Kidney capillary endothelial cell (primary cell): ENCODE measurements around the gene MBP.
"Not testable (repeated sequence)": the region's sequence is repeated elsewhere in the genome, so short reads cannot be mapped to it uniquely, and the experiment has no call there.

Source experiments
- DNase-seq: peaks from one replicate; pipeline ENCODE4 v3.0.0-alpha.2; 2018; ENCODE audit warnings: low spot score

The MBP gene

DNA sequence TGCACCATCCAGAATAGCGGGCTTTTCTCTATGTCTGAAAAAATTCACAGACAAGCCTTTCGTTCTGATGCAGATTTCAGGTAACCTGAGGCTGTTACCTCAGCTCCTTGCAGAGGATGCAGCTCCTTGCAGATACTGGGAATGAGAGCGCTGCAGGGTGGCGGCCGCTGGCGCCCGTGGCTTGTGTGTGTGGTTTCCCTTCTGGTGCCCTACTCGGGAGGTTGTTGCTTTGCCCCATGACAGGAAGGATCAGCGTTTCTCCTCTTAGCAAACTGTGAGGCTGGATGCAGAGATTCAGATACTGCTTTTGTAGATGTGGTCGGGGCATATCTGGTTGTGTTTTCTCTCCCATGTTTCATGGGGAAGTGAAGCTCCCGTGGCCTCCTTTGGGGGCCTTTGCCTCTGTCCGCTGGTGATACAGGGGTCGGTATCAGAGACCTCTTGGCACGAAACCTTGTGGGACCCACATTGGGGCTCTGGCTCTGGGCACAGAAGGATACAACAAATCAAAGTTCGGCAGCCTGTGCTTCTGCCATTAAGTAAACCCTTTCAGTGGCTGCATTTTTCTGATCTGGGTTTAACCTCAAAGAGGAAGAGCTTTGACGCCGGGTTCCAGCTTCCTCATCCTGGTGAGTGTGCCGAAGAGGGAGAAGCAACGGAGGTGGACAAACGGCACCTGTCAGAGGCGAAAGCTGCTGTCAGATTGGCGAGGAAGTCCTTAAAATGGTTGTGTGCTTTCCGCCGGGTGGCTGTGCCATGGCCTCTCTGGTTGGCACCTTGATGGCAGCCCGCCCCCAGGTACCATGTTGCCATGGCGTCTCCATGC, 127.8 kb downstream of the MBP start:
- DNase-seq, result no peak

DNA sequence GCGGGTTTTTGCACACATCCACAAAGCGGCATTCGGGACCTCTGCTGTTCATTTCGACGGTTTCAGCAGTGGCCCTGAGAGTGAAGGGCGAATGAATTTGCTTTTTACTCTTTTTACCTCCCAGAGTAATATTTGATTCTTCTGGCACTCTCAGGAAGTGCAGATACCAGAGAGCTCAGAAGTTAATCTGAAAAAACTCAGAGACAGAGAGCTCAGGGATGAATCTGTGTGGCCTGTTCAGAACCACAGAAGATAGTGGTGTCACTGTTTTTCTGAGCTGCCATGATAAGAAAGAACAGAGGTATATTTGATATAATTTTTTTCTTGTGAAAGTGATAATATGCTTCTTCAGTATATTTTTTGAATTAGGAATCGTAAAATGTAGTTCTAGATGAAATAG, 129.3 kb downstream of the MBP start:
- no peak for DNase-seq

DNA sequence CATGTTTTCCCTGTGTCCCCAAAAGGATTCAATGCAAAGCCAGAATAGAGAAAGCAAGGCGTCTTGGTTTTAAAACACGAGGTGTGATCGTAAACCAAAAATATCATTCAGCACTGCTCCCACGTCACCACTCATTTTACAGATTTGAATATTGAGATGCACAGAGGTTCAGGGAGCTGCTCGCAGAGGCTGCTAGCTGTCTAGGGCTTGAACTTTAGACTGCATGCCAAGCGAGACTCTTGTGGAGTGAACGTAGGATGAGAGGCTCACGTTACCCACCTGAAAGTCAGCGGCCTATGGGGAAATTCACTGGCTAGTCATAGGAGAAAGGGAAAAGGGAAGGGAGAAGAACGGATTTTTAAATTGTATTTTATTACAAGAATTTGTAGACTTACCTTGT, 130.1 kb downstream of the MBP start:
- DNase-seq, result no peak

DNA sequence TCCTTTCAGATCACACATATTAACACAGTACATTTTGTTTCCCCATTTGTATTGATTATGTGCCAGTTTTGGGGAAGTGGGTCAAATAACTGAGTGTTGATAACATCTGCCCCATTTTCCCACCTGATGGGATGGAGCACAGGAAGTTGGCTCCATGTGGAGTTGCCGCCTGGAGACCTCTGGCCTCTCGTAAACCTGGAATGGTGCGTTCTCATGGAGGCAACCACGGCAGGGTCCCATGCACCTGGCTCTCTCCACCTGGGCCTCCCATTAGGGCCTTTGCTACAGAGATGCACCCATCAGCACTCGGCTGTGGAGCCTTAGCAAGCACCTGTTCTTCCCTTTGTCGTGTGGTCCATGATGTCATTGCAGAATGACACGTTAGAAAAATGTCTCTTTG, 130.6 kb downstream of the MBP start:
- no peak for DNase-seq

DNA sequence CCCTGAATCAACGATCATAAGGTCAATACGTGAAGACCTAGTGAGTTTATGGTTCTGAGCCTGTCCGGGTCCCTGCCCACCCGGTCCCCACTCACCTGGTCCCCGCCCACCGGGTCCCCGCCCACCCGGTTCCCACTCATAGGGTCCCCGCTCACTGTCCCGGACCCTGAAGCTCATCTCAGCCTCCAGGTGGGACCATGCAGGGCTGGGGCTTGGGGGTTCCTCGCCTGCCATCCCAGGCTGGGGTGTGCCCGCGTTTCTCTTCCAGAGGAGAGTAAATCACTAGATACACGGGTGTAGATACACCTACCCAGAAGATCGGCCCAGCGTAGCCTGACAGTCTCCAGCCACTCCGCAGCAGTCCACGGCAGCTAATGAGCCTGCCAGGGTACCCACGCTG, 131.5 kb downstream of the MBP start:
- DNase-seq, result no peak

DNA sequence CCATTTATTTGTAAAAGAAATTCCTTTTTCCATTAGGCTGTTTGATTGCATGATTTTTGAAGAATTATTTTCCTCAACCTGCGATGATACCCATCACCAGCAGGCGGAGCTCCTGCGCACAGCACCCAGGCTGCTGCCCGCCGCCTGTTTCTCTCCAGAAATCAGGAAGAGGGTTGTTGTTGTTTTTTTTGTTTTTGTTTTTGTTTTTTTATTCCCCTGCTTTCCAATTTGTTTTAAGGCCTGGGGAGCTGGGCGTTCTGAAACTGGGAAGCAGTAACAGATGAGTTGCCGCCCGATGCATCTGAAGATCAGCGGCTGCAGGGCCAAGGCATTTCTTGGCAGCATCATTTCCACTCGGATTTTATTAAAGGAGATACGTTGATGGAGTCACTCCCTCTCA, 132.1 kb downstream of the MBP start:
- peak; percentile 56 for DNase-seq

DNA sequence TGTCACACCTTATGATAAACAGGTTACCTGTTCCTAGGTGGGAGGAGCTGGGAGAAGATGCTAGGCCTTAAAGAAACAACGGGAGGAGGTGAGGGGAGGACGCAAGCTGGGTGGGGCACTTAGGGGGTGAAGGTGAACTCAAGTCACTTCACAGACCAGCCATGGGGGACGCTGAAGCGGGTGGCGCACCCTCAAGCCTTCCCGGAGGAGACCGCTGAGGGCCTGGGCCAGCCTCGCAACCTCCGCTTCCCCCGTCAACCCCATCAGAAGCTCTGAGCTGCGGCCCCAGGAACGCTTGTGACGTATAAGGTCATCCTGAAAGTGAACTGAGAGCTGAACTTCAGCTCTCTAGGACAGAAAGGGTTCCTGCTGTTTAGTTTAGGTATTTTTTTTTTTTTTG, 133.5 kb downstream of the MBP start:
- no peak for DNase-seq

DNA sequence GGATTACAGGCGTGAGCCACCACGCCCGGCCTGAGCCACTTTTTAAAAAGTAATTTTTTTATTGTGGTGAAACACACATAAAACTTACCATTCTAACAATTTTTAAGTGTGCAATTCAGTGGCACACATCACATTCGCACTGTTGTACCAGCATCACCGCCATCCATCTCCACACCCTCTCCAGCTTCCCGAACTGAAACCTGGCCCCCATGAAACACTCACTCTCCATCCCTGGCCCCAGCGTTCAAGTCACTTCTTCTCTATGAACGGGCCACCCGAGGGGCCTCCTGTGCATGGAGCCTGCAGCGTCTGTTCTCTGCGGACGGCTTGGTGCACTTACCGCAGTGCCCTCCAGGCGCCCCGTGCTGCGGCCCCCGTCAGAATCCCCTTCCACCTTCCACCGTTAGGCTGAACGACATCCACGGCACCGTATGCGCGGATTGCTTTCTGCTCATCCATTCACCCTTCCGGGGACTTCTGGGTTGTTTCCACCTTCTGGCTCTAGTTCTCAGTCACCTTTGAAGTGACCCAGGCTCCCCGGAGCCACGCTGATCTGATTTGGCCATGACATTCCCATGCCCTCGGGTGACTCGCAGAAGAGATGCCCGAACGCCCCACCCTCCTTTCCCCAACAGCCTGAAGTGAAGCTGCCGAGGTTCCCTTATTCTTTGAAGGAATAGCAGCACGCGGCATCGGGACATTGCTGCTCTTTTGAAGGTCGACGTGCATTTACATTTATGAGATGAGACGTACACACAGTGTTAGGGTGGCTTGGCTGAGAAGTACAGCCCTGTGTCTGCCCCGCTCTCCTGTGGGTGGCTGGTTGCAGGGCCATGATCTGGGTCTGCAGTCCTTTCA, 134.4 kb downstream of the MBP start:
- no peak for DNase-seq

DNA sequence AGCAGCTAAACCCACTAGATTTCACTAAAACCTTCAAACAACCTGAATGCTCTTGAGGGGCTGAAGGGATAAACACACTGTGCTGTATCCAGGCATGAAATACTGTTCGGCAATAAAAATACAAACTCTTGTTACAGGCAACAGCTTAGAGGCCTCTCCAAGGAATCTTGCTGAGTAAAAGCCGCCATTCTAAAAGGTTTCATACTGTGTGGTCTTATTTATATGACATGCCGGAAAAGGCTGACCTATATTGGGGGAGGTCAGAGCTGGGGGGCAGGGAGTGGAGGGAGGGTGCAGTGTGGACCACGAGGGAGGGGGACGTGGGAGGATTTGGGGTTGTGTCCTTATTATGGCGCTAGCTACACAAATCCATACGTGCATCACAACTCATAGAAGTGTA, 136.2 kb downstream of the MBP start:
- DNase-seq, result no peak

DNA sequence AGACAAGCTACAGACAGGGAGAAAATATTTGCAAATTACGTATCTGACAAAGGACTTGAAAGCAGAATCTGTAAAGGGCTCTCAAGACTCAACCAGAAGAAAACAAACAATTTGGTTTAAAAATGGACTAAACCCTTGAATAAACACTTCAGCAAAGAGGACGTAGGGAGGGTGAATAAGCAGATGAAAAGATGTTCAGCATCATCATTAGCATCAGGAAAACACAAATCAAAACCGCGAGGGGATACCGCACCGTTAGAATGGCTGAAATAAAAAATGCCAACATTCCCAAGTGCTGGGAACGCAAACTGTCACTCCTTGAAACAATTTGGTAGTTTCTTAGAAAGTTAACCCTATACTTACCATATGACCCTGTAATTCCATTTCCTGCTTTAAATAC, 136.7 kb downstream of the MBP start:
- DNase-seq, result no peak

DNA sequence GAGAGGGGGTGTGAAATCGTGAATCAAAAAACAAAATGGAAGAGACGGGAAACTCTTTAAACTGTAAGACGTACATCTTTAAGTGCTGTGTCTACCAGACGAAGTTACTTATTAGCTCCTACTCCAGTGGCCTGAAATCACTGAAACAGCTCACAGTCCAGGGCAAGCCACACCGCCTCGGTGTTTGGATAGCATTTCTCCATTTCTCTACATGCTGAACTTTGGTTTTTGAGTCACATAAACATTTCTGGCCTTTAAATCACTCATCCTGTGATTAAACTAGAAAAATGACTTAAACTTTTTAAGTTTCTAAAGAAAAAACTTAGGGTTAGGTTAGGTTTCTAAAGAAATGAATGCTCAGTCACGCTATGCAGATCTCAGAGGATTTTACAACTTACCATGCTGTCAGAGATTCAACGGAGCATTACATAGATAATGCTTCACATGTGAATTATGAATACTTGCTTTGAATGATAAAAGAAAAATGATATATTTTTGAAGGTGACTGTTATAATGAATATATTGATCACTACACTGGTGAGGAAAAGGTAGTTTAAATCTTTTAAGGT, 138.4 kb downstream of the MBP start:
- DNase-seq, result no peak

DNA sequence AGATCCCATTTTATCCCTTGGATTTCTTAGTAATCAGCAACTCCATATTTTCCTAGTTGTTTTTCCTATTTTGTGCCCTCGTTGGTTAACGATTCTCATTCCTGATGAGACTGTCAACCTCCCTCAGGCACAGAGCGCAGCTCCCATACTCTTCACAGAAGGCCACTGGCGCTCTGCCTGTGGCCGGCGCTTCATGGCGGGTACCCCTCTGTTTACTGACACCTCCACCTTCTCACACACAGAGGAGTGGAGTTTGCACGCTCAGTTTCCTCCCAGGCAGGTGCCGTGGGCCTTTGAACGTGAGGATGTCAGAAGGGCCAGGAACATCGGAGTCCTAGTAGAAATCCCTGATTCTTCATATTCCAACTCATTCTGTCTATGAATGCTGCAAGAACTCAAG, 139.0 kb downstream of the MBP start:
- no peak for DNase-seq

DNA sequence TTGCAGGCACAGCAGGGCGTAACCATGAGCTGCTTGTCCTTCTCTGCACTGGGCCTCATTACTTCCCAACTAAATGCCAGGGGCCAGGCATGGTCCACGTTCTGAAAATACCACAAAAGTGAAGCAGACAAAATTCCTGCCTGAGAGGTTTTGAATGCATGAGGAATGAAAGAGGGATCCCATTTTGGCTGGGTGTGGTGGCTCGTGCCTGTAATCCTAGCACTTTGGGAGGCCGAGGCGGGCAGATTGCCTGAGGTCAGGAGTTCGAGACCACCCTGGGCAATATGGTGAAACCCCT, 139.5 kb downstream of the MBP start:
- no peak for DNase-seq

DNA sequence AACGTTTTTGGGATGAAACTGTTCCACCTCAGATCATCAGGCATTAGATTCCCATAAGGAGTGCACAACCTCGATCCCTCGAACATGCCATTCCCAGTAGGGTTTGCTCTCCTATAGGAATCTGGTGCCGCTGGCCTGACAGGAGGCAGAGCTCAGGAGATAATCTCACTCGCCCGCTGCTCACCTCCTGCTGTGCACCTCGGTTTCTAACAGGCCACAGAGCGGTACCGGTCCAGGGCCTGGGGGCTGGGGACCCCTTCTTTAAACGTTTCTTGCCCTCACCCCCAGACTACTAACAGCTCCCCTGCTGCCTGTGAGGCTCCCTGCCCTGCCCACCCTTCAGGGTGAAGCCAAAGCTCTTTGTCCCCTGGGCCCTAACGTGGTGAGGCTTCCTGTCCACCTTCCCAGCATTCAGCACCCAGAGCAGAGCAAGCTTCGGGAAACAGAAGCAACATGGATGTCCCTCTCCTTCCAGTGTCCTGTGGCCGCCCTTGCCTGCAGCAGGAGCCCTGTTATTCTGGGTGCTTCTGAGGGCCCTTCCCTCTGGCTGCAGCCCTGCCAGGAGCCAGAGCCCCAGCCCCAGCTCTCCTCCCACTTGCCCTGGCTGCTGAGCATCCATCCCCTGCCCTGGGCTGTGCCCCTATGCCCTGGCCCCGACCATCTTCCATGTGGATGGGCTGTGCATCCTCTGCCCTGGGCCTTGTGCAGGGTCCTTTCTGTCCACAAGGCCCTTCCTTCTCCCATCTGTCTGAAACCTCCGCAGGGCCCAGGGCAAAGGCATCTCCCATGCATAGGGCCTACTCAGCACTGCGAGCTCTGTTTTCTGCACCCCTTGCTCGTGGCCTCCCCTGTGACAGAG, 140.1 kb downstream of the MBP start:
- DNase-seq, result no peak

DNA sequence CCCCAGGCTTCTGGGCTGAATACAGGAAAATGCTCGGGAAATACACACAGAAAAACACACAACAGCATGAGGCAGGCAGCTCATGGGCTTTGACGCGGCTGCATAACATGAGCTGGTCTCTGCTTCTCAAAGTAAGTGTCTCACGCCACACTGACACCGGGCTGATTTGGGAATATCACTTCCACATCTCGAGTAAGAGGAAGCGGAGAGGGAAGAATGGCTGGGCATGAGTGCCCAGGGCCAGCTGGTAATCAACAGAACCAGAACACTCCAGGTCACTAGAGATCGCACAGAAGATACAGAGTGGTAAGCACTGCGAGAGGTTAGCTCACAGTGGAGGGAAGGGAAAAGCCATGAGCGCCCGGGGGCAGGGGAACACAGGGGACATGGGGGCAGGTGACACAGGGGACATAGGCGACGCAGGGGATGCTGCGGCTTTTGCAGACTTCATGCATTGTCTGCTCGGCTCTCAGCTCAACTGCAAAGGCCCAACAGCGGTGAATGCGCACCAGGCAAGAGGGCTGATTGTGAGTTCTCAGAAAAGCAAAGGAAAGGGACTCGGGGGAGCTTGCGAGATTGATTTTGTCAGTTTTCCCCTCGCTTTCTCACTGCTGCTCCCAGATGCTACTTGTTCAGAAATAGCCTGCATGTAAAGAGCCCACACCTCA, 141.4 kb downstream of the MBP start:
- DNase-seq, result no peak

DNA sequence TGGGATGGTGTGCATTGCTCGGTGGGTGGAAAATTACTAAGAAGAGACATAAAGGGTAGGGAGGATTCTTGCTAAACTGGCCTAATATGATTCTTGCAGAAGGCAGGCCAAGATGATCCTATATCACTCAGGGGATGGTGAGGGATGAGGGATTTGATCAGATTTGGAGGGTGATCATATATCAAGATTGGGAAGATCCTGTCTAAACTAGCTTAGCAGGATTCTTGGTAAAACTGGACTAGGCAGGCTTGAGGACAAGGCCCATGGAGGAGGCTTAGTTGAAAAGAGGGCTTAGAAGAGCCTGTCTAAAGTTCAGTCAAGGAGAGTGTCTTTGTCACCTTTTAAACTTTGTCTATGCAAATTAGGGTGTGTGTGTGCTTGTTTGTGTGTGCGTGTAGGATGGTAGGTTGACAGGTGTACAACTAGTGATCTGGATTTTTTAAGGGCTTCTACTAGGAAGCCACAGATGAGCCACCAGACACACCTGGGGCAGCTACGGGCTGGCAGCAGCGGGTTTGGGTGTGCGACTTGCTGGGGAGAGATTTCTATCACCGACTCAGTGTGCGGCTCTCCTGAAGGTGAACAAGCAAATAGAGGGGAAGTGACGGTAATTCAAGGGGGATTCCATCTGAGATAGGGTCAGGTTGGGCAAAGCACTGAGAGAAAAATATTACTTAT, 142.1 kb downstream of the MBP start:
- DNase-seq, result not testable (repeated sequence)

DNA sequence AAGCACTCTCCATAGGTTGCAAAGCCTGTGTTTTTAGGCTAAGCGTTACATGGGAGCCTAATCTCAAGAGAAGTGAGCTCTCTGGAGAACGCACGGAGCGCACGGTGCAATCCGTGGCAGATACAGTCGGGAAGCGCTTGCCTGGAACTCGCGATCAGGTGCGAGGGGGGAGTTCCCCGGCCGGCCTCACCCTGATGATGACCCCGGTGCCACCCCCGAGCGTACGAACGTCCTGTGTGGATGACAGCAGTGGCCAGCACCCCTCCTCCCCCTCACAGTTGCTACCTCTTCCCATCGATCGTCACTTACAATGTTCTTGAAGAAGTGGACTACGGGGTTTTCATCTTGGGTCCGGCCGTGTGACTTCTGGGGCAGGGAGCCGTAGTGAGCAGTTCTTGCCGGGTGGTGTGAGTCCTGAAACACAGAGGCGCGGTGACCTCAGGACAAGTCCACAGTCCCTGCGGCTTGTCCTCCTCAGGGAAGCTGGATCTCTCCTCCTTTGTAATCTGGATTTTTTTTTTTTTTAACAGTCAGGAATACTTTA, 142.9 kb downstream of the MBP start:
- DNase-seq, result no peak

DNA sequence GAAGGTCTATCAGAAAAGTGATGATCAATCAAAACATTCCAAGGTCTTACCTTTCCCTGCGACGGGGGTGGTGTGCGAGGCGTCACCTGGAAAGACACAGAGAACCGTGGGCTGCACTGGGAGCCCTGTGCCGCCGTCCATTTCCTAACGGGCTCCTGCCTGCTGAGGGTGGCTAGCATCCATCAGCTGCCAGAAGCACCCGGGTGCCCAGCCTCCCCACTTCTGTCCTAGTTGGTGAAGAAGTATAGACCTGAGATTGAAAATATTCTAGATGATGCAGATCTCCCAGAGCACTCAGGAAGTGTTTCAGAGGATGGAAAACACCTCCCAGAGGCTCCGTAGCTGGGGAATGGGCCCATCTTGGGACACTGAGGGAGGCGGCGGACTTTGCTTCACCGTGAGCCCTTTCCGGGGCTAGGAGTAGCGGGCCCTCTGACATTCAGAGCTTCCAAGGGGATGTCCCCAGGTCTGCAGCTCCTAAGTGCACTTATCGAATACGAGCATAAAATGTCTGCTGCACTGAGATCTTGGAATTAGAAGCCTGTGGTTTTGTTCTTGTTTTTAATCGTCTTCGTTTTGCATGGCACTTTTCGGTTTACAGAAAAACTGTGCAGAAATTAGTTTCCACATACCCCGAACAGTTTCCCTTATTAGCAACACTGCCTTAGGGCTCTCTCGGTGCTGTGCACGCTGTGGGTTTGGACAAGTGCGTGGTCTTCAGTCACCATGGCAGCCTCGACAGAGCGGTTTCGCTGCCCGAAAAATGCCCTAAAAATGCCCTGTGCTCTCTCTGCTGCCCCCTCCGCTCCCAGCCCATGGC, 143.5 kb downstream of the MBP start:
- DNase-seq, result no peak

DNA sequence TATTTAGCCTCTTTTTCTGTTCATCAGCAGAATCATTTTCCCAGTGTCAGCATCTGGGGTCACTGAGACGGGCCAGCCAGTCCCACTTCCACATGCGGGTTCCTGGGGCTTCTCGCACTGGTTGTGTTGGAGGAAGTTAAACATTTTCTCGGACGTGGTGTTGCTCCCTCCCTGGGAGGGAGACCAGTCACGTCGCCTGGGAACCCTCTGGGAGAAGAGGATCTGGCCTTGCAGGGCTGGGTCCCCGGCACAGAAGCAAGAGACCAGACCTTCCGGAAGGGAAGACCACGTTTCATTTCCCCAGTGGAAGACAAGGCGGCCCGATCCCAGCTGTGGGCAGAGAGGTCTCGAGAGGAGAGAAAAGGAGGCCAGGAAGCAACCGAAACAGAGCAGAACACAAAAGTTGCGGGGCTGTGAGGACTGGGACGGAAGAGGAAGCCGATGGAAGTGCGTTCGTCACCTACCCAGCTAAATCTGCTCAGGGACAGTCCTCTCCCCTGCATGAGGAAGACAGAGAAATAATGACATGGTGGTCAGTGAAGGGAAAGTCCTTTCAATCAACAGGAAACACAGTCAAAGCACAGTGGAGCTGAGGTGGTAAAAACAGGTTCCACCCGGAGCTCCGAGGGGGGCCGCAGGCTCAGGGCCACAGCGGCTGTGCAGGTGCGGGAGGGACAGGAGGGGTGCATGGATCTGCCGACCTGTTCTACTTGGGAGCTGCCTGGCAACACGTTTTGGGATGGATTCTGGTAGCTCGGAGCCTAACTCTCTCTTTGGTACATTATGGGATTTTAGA, 144.4 kb downstream of the MBP start:
- DNase-seq, result no peak
